Activated CD8-positive, alpha-beta memory T cell treated with anti-CD3 and anti-CD28 coated beads for 48 hours (primary cell): ENCODE data around the gene SPHKAP.
"Not testable (repeated sequence)": the region's sequence is repeated elsewhere in the genome, so short reads cannot be mapped to it uniquely, and the experiment has no call there.

Source experiments
- DNase-seq, 3 experiments: peaks; one replicate each; pipeline ENCODE4 v3.0.0-alpha.2; 2020; ENCODE audit warnings: low read depth in 2 of 3, low spot score in 2 of 3

Gene SPHKAP

DNA sequence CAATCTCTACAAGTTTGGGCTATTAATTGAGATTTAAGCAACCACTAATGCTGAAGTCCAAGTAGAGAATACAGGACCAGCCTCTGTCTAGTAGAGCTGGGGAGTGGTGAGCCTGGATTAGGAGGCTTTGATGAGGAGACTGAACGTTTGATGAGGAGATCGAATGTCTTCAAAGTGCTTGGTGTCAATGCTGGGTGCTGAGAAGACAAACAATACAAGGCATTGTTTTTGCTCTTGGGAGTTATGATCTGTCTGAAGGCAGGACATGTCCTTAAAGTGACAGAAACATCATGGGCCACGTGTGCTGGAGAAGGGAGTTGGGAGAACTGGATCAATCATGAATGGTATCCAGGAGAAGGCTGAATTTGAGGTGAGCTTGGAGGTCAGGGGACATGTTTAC lies 143.6 kb downstream of the SPHKAP start:
- no peak for DNase-seq

DNA sequence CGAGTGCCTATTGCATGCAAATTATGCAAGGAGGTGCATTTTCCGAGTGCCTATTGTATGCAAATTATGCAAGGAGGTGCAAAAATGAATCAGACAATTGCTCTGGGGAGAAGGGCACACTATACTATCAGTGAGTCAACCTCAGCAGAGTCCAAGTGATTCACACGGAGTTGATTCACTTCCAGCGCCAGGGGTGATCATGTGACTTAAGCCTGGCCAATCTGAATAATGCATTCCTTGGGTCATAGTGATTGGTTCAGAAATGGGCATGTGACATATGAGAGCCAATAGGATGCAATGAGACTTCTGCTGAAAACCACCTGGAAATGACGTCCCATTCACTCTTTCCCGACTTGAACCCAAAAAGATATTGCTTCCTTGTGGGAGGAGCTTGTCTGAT lies 157.9 kb downstream of the SPHKAP start:
- DNase-seq = no peak

DNA sequence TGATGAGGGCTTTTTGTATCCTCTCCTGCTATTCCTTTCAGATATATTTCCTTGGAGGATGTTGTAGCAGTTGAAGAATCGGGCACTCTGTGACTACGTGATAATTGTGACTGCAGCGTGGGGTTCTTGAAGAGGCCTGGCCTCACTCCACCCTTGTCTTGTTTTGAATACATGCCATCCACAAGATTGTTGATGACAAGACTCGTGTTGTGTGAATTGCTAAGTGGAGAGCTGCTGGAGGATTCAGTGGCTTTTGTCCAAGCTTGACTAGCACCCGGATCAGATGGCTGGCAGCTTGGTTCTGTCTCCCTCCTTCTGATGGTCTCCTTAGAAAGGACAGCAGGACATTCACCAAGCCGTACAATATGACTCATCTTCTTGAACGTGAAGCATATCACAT lies 163.2 kb downstream of the SPHKAP start:
- DNase-seq = no peak

DNA sequence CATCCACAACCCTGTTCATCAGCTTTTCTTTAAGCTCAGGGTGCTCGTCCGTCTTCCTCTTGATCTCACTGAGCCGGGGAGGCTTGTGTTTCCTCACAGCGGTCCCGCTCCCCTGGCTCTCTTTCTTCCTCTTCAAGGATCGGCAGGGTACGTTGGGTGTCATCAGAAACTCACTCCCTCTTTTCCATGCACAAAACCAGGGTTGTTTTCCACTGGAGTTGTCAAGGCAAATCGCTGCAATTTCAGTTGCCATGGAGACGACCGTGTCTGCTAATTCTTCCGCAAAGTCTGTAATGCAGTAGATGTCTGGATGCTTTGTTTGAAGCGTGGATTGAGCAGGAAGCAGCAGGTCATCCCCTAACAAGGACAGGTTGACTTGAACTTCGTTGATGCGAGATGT lies 163.7 kb downstream of the SPHKAP start:
- DNase-seq = no peak

DNA sequence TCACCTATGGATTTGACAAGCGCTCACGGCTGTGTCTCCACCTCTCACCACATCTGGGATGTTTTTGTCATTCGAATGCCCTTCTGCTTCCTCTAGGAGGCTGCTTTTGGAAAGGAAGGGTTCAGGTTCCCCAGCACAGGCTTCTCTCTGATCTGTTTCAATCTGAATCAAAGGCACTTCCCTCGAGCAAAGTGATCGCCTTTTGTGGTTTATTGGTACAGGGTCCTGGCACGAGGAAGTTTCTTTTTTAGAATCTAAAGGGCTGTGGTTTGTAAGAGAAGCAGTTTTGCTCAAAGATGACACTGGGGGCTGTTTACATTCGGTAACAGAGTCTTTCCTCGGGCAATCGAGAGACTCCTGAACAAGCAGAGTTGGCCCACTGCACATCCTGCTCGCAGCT lies 165.1 kb downstream of the SPHKAP start:
- DNase-seq = no peak

DNA sequence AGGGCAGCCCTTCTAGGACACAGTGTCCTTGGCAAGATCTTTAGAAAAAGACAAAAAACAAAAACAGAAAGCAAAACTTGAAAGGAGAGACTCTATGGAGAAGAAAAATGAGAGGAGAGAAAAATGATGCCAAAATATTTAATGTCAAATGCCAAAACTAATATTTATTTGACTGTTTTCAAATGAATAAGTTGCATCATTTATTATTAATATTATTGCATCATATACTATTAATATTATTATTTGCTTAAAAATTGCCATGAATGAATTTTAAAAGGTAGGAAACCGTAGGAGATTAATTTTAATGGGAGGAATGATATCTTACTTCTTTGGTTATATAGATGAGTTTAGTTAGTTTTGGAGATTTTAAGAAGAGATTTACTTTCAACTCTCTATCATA lies 165.7 kb downstream of the SPHKAP start:
- DNase-seq = no peak

DNA sequence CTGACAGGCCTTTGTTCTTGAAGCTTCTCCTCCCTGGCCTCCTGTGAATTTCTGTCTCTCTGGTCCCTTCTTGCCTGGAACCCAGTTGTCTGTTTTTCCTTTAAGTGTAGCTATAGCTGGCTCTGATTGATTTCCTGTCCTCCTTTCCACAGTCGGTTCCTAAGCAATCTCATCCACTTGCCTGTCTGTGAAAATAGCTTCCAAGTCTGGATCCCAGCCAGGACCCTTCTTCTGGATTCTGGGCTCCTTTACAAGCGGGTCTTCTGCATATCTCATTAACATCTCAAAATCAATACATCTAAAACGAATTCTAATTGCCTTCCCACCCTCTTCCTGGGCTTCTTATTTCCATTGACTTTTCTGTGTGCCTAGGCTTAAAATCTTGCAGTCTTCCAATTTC lies 185.1 kb downstream of the SPHKAP start:
- no peak for DNase-seq

DNA sequence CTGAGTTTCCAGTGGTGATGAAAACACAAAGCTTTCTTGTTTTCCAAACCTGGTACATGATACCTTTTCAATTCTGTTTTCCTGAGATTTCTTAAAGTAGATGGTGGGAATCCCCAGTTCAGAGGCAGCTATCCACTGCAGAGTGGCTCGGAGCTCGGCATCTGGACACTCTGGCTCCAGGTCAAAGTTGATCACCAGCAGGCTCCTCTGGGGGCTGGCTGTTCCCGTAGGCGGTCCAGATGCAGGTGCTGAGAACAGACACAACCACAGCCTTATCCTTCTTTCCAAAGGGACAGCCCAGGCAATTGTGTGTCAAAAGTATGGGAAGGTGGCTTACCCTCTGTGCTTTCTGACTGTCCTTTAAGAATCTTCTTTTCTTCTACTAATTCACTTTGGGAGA lies 190.6 kb downstream of the SPHKAP start:
- no peak for DNase-seq

DNA sequence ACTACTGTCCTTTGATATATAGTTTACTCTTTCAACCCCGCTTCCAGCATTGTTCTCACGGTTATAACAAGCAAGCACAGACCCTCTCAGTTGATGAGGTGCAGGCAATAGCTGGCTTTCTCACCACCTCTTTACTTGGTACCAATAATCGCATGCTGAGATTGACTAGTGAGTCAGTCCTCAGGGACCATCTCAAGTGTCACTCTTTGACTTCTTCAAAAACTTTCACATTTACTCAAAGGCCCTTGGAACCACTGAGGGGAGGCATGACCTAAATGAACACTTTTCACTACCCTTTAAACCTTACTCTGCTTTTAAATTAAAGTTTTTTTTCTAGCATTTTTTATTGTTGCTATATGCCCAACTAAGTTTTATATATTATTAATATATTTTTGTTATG lies 208.2 kb downstream of the SPHKAP start:
- no peak for DNase-seq

DNA sequence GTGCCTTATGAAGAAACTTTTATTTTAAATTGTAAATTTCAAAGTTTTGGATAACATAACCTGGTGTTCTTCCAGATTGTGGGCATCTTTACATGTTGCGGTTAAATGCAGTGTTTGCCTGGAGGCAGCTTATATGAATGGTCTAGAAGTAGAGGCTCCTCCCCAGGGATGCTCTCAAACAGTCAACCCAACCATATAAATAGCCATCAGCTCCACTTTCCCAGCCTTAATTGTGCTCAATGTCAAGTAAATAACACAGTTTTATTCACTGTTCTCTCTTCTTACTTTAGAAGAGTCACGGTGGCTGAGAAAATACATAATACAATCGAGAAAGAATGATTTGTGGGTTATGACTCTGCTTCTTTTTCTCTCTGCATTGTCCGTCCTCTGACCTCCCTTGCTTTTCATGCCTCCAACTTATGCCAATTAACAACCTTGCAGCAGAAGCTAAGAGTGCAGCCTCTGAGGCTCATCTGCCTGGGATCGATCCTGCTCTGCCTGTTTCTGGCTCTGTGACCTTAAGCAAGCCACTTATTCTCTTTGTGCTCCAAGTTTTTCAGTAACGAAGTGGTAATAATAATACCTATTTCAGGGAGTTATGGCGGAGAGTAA lies 209.8 kb downstream of the SPHKAP start:
- no peak for DNase-seq

DNA sequence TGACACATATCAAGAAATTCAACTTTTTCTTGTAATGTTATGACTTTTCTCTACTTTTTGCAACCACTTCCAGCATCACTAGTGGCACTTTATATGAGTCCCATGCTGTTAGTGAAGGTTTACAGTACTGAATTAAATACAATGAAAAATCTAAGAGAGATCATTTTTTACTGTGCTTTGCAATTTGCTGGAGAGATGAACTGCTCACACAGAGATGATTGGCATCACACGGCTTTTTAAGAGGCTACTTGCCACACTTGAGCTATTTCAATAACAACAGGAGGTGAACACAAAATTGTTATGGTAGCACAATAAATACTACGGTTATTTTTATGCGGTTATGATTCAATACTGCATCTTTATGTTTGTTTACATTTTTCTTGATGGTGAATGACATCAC lies 221.2 kb downstream of the SPHKAP start:
- DNase-seq = no peak

DNA sequence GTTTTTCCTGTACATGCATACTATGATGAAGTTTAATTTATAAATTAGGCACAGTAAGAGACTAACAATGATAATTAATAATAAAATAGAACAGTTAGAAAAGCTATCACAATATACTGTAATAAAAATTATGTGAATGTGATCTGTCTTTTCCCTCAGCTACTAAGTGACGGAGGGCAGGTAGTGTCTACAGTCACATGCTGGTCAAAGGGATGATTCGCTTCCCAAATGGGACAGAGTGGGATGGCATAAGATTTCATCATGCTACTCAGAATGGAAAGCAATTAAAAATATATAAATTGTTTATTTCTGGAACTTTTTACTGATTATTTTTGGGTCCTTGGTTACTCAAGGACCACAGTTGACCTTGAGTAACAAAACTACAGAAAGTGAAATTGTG lies 238.5 kb downstream of the SPHKAP start:
- no peak for DNase-seq

DNA sequence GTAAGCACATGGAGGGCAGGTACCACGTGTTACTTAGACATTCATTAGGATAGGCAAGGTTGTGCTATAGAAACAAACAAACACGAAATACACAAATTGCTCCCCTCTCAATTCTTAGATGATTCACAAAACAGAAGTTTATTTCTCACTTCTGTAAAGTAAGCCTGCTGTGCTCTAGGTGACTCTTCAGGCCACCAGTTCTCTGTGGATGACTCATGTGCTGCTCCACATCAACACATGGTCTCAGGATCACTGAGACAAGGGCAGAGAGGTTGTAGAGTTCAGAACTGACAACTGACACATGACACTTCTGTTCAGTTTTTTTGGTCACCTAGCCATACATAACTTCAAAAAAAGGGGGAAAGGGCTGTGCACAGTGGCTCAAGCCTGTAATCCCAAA lies 239.5 kb downstream of the SPHKAP start:
- DNase-seq = no peak

DNA sequence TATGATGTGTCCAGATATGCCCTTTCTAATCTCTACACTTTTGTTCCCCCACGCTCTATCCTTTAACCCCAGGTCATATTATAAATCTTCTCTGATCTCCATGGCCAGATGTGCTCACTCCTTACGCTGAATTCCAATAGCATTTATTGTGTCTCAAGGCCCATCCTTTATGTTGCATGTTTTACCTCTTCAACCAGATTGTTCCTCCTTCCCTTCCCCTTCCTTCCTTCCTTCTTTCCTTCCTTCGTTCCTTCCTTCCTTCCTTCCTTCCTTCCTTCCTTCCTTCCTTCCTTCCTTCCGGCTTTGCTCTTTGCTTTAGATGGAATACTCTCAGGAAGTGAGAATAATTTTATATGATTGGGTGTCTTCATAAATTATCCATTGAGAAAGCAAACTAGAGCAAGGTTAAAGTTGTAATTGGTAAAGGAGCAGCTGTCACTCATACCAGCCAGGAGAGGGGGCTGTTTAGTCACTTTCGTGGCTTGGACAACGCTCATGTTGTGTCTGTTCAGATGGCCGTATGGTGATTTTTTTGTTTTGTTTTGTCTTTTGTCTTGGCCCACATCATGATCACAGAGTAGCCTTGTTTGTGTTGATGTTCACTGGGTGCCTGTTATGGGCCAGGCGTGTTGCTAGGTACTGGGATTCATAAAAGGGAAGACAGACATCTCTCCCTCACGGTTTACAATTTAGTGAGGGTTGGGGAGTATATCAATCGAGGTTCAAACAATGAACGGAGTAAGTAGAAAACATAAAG lies 242.0 kb downstream of the SPHKAP start:
- no peak for DNase-seq

DNA sequence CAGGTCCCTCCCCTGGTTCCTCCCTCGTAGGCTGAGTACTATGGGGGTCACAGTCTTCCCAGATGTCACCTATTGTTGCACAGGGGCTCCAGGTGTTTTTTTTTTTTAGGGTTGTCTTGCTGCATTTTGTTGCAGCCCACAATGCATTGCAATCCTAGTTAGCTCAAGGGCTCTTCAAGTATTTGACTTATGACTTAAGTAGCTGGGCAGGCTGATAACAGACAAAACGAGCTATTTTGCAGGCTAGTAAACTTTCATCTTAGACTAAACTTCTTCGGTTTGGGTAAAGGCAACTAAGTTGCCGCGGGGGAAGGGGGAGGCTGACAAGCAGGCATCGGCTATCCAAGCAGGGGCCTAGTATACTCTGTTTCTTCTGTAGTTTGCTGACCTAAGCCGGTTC lies 245.2 kb downstream of the SPHKAP start:
- not testable (repeated sequence) for DNase-seq

DNA sequence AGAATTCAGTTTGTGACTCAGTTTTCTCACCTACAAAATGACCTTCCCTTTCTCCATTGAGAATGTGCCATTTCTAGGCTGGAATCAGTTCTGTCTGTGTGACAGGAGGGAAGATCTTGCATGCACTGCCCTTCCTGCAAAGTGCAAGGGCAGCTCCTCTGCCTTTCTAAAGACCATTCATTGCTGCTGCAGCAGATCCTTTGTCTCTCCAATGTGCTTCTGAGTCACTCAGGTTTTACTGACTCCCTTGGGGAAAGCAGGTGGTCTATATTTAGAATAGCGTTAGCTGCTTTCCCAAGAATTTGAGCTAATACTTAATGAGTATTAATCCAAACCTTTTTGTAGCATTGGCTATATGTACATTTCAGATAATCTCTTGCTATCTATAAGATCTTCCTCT lies 247.6 kb downstream of the SPHKAP start:
- DNase-seq = no peak

DNA sequence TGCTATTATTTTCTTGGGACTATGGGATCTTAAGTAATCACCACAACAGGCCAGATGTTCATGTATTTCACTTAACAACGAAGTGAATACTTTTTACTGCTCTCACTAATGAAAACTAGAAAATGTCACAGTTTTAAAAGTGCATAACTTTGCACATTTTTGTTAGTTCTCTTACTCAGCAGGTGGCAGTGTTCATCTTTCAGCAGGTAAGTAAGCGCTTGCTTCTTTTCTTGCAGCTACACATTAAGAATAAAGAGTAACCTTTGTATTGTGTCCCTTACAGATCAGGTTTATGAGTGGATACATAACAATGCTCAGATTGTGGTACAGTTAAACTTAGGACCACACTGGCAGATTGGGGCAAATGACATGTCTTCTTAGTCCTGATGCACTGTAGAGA lies 249.1 kb downstream of the SPHKAP start:
- DNase-seq = no peak

DNA sequence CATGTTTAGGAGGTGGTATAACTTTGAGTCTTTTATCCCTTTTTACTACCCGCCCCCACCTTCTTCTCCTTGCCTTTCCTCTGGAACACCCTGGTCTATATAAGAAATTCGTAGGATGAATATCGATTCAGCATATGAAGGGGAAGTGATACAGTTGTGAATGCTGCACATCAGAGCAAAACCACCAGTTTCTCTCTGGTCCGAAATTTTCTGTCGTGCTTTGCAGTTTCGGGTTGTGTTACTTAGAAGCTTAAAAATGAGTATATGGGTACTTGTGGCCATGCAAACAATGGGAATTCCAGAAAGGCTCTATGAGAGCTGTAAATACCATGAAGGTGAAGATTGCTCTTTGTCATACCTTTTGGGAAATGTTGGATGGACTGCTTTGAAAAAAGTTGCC lies 249.5 kb downstream of the SPHKAP start:
- no peak for DNase-seq
